H9 (cell line): Measurements from ENCODE around the gene EVI5. TPM values are rescaled to one million over a fixed set of nuclear protein-coding genes. Genes with fewer than 3 reads are reported as not detected.
A peak's percentile ranks its signal among the peaks of the same experiment; 100 is the strongest.
"Not testable (repeated sequence)": the region's sequence is repeated elsewhere in the genome, so short reads cannot be mapped to it uniquely, and the experiment has no call there.

ENCODE experiments used
- DNase-seq: peaks from one replicate; pipeline ENCODE4 v3.0.0-alpha.2; 2017
- H2AFZ ChIP-seq: one replicate; pipeline ENCODE4 v1.6.1; 2013; ENCODE audit warnings: mild to moderate bottlenecking, low read length, control low read depth, moderate library complexity
- H2AK5ac ChIP-seq: 2 replicates; pipeline ENCODE4 v1.6.1; 2013; ENCODE audit warnings: low read length, control low read depth, mixed read lengths; ENCODE audit not compliant: insufficient read length
- H2BK120ac ChIP-seq: one replicate; pipeline ENCODE4 v1.6.1; 2013; ENCODE audit warnings: low read depth, mild to moderate bottlenecking, low read length, control low read depth, inconsistent platforms; ENCODE audit not compliant: poor library complexity, severe bottlenecking
- H2BK12ac ChIP-seq: 2 replicates; pipeline ENCODE4 v1.6.1; 2013; ENCODE audit warnings: low read length, control low read depth, mixed read lengths, low read depth; ENCODE audit not compliant: insufficient read length
- H2BK15ac ChIP-seq: 2 replicates; pipeline ENCODE4 v1.6.1; 2013; ENCODE audit warnings: low read depth, low read length, control low read depth
- H2BK20ac ChIP-seq: one replicate; pipeline ENCODE4 v1.6.1; 2013; ENCODE audit warnings: low read depth, mild to moderate bottlenecking, low read length, control low read depth, inconsistent platforms; ENCODE audit not compliant: poor library complexity, severe bottlenecking
- H2BK5ac ChIP-seq: 2 replicates; pipeline ENCODE4 v1.6.1; 2013; ENCODE audit warnings: low read length, control low read depth, mixed read lengths; ENCODE audit not compliant: insufficient read length
- H3K14ac ChIP-seq: 2 replicates; pipeline ENCODE4 v1.6.1; 2013; ENCODE audit warnings: low read length, control low read depth; ENCODE audit not compliant: insufficient read depth
- H3K18ac ChIP-seq: 2 replicates; pipeline ENCODE4 v1.6.1; 2013; ENCODE audit warnings: low read depth, mild to moderate bottlenecking, mixed read lengths, low read length, control low read depth; ENCODE audit not compliant: insufficient read length
- H3K23ac ChIP-seq: 2 replicates; pipeline ENCODE4 v1.6.1; 2013; ENCODE audit warnings: low read length, control low read depth, mixed read lengths, low read depth; ENCODE audit not compliant: insufficient read length
- H3K23me2 ChIP-seq: 2 replicates; pipeline ENCODE4 v1.6.1; 2013; ENCODE audit warnings: low read depth, mild to moderate bottlenecking, mixed read lengths, low read length, control low read depth; ENCODE audit not compliant: insufficient read length, poor library complexity, severe bottlenecking
- H3K27ac ChIP-seq: 2 replicates; pipeline ENCODE4 v1.5.1; 2013; ENCODE audit warnings: low read length, control low read depth, mixed read lengths, low read depth; ENCODE audit not compliant: insufficient read length
- H3K27me3 ChIP-seq: 2 replicates; pipeline ENCODE4 v1.6.1; 2013; ENCODE audit warnings: low read length, control low read depth, inconsistent platforms; ENCODE audit not compliant: insufficient read depth
- H3K4ac ChIP-seq: 2 replicates; pipeline ENCODE4 v1.6.1; 2013; ENCODE audit warnings: low read depth, mild to moderate bottlenecking, control low read depth, inconsistent platforms, low read length, moderate library complexity
- H3K4me1 ChIP-seq: 2 replicates; pipeline ENCODE4 v1.6.1; 2013; ENCODE audit warnings: low read length, control low read depth, inconsistent platforms; ENCODE audit not compliant: insufficient read depth
- H3K4me2 ChIP-seq: 2 replicates; pipeline ENCODE4 v1.6.1; 2013; ENCODE audit warnings: low read length, control low read depth, mixed read lengths; ENCODE audit not compliant: insufficient read length, insufficient read depth
- H3K56ac ChIP-seq: 2 replicates; pipeline ENCODE4 v1.6.1; 2013; ENCODE audit warnings: low read depth, mild to moderate bottlenecking, mixed read lengths, low read length, control low read depth; ENCODE audit not compliant: insufficient read length
- H3K79me1 ChIP-seq: 2 replicates; pipeline ENCODE4 v1.6.1; 2013; ENCODE audit warnings: low read depth, mild to moderate bottlenecking, moderate library complexity, low read length, control low read depth, inconsistent platforms; ENCODE audit not compliant: insufficient read depth, poor library complexity, severe bottlenecking
- H3K79me2 ChIP-seq: 2 replicates; pipeline ENCODE4 v1.6.1; 2013; ENCODE audit warnings: low read length, control low read depth, inconsistent platforms; ENCODE audit not compliant: insufficient read depth
- H3K9ac ChIP-seq: 2 replicates; pipeline ENCODE4 v1.6.1; 2013; ENCODE audit warnings: low read length, control low read depth, mixed read lengths; ENCODE audit not compliant: insufficient read length; ENCODE audit errors: extremely low read depth
- H3K9me3 ChIP-seq: one replicate; pipeline ENCODE4 v1.6.1; 2013; ENCODE audit warnings: low read depth, low read length, inconsistent platforms; ENCODE audit not compliant: control insufficient read depth
- H3T11ph ChIP-seq: one replicate; pipeline ENCODE4 v1.6.1; 2013; ENCODE audit warnings: mild to moderate bottlenecking, low read length, control low read depth, inconsistent platforms
- H4K20me1 ChIP-seq: one replicate; pipeline ENCODE4 v1.6.1; 2013; ENCODE audit not compliant: control insufficient read depth, insufficient read length, insufficient read depth
- H4K5ac ChIP-seq: 2 replicates; pipeline ENCODE4 v1.6.1; 2013; ENCODE audit warnings: low read depth, mild to moderate bottlenecking, mixed read lengths, low read length, control low read depth; ENCODE audit not compliant: insufficient read length
- H4K8ac ChIP-seq: replicated peaks from 2 replicates; pipeline ENCODE4 v1.6.1; 2013; ENCODE audit warnings: low read length, control low read depth, mixed read lengths, low read depth; ENCODE audit not compliant: insufficient read length
- H4K91ac ChIP-seq: 2 replicates; pipeline ENCODE4 v1.6.1; 2013; ENCODE audit warnings: low read depth, mild to moderate bottlenecking, moderate library complexity, mixed read lengths, low read length, control low read depth; ENCODE audit not compliant: insufficient read length
- H3K27ac Mint-ChIP-seq, 3 experiments: 2 replicates in 2 of 3; 3 replicates in 1 of 3; pipeline ENCODE4 v1.8.0; 2020 to 2021; ENCODE audit warnings: mixed read lengths in 3 of 3, mild to moderate bottlenecking in 1 of 3, moderate library complexity in 1 of 3
- H3K27me3 Mint-ChIP-seq: 2 replicates; pipeline ENCODE4 v1.8.0; 2021; ENCODE audit warnings: low read depth, mild to moderate bottlenecking, moderate library complexity, mixed read lengths
- H3K36me3 Mint-ChIP-seq, 3 experiments: 2 replicates in 2 of 3; 3 replicates in 1 of 3; pipeline ENCODE4 v1.8.0; 2020 to 2021; ENCODE audit warnings: low read depth in 3 of 3, mixed read lengths in 3 of 3; ENCODE audit not compliant: insufficient read depth in 1 of 3
- H3K4me1 Mint-ChIP-seq, 2 experiments: 2 replicates each; pipeline ENCODE4 v1.8.0; 2020; ENCODE audit warnings: mixed read lengths in 2 of 2
- H3K4me3 Mint-ChIP-seq, 2 experiments: 2 replicates in 1 of 2; 3 replicates in 1 of 2; pipeline ENCODE4 v1.8.0; 2020 to 2021; ENCODE audit warnings: mild to moderate bottlenecking in 2 of 2, mixed read lengths in 2 of 2, moderate library complexity in 1 of 2
- H3K9me3 Mint-ChIP-seq, 2 experiments: 2 replicates in 1 of 2; 3 replicates in 1 of 2; pipeline ENCODE4 v1.8.0; 2020; ENCODE audit warnings: mild to moderate bottlenecking in 2 of 2, mixed read lengths in 2 of 2, moderate library complexity in 1 of 2
- WGBS: extraction: QIAGEN DNeasy Blood & Tissue Kit; methylation state at CpG from one replicate; pipeline ENCODE4 v1.1.7; 2013; ENCODE audit warnings: missing lambda C conversion rate, low lambda C conversion rate, mixed read lengths; ENCODE audit not compliant: insufficient read length; ENCODE audit errors: extremely low coverage; 5-methylcytosine and 5-hydroxymethylcytosine counted together
- total RNA-seq: library from RNA; stranded (reverse); gene quantifications from 2 replicates; pipeline ENCODE4 v1.2.1, GENCODE V29; 2021

EVI5 gene
- total RNA-seq, 1 experiment from 2014 or later = 9.7 TPM

DNA sequence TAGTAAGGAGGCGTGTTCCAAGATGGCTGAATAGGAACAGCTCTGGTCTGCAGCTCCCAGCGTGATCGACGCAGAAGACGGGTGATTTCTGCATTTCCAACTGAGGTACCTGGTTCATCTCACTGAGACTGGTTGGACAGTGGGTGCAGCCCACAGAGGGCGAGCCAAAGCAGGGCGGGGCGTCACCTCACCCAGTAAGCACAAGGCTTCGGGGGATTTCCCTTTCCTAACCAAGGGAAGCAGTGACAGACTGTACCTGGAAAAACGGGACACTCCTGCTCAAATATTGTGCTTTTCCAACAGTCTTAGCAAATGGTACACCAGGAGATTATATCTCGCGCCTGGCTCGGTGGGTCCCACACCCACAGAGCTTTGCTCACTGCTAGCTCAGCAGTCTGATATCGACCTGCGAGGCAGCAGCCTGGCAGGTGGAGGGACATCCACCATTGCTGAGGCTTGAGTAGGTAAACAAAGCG is 69.4 kb downstream of the EVI5 start:
- not testable (repeated sequence) for H3K79me2 ChIP-seq

More for the DNA sequence above, 69.4 kb downstream of the EVI5 start:
- H3K56ac ChIP-seq, H3K4ac ChIP-seq, H4K5ac ChIP-seq, H3K18ac ChIP-seq, H2BK12ac ChIP-seq, H4K91ac ChIP-seq, H2AFZ ChIP-seq, H3K27me3 Mint-ChIP-seq, H3K4me1 Mint-ChIP-seq, H3K23ac ChIP-seq, H3K79me1 ChIP-seq, H2BK5ac ChIP-seq, H2BK15ac ChIP-seq, H2AK5ac ChIP-seq, DNase-seq, H4K8ac ChIP-seq, H3K27me3 ChIP-seq, H3K9me3 ChIP-seq, H3K4me3 Mint-ChIP-seq, H3K14ac ChIP-seq, H3K23me2 ChIP-seq, H2BK120ac ChIP-seq, H3K4me2 ChIP-seq, H4K20me1 ChIP-seq, H3K9ac ChIP-seq, H2BK20ac ChIP-seq, H3K4me1 ChIP-seq, H3K27ac ChIP-seq, H3T11ph ChIP-seq: not testable (repeated sequence)
- no CpG with 5 or more reads among the region's 16 CpGs for WGBS
- Mint-ChIP-seq H3K27ac (peak overlapping the region in 2 of 3 experiments; percentile 41 to 71; a peak in 1 of 7 replicates), H3K36me3 (peaks cover 5 to 11% (median 6%) of the 10 kb centered on the region in 3 experiments), H3K9me3 (peaks cover 6 to 13% of the 10 kb centered on the region in 2 experiments; a peak in 4 of 5 replicates)
